Tibial nerve (tissue), 4 donors: ENCODE results near the gene ARHGAP35.

Experiments used
- EP300 ChIP-seq, 2 donors: sonication (generic); formaldehyde crosslinking; IDR thresholded peaks; one replicate each; pipeline ENCODE4 v1.6.1; 2017; ENCODE audit warnings: antibody characterized with exemption in 2 of 2, mild to moderate bottlenecking in 1 of 2
- TF ChIP-seq, protein P1 (sequence below), 5 experiments: fragments of 200-600 bp in 3 of 5; fragments of 450-650 bp in 2 of 5; sonication (generic) in 3 of 5; IDR thresholded peaks; one replicate each; pipeline ENCODE4 v1.5.1; 2016 to 2019; ENCODE audit warnings: antibody characterized with exemption in 5 of 5, mild to moderate bottlenecking in 3 of 5, moderate library complexity in 2 of 5

DNA sequence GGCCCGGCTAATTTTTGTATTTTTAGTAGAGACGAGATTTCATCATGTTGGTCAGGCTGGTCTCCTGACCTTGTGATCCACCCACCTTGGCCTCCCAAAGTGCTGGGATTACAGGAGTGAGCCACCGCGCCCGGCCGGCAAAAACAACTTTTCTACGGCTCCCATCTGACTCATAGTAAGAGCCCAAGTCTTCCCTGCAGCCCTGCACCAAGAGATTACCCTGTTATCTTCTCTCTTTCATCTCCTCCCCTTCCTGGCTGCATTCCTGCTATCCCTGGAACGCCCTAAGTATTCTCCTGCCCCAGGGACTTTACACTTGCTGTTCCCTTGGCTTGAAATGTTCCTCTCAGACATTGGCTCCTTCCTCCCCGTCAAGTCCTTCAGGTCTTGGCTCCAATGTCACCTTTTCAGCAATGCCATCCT, 16.7 kb upstream of the ARHGAP35 start:
- no peak for TF ChIP-seq EP300 (IDR thresholded peaks at IDR 0.05)
- TF ChIP-seq, protein P1, sequence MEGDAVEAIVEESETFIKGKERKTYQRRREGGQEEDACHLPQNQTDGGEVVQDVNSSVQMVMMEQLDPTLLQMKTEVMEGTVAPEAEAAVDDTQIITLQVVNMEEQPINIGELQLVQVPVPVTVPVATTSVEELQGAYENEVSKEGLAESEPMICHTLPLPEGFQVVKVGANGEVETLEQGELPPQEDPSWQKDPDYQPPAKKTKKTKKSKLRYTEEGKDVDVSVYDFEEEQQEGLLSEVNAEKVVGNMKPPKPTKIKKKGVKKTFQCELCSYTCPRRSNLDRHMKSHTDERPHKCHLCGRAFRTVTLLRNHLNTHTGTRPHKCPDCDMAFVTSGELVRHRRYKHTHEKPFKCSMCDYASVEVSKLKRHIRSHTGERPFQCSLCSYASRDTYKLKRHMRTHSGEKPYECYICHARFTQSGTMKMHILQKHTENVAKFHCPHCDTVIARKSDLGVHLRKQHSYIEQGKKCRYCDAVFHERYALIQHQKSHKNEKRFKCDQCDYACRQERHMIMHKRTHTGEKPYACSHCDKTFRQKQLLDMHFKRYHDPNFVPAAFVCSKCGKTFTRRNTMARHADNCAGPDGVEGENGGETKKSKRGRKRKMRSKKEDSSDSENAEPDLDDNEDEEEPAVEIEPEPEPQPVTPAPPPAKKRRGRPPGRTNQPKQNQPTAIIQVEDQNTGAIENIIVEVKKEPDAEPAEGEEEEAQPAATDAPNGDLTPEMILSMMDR (IDR thresholded peaks at IDR 0.05), result no peak
